Bone marrow (tissue), 2 donors: ENCODE data around the gene SLC19A3.
"Not testable (repeated sequence)": the region's sequence is repeated elsewhere in the genome, so short reads cannot be mapped to it uniquely, and the experiment has no call there.

Experiments
- DNase-seq, 2 donors: peaks; one replicate each; lab custom pipeline; 2025; lab: John Stamatoyannopoulos, UW

SLC19A3 gene

GRCh38 chr2:227717687-227718567 is at the start of gene SLC19A3:
TSS of gene SLC19A3 (minus strand) at chr2:227718028. CDS start at chr2:227702318, 15,710 bp downstream.
- no peak for DNase-seq

DNA sequence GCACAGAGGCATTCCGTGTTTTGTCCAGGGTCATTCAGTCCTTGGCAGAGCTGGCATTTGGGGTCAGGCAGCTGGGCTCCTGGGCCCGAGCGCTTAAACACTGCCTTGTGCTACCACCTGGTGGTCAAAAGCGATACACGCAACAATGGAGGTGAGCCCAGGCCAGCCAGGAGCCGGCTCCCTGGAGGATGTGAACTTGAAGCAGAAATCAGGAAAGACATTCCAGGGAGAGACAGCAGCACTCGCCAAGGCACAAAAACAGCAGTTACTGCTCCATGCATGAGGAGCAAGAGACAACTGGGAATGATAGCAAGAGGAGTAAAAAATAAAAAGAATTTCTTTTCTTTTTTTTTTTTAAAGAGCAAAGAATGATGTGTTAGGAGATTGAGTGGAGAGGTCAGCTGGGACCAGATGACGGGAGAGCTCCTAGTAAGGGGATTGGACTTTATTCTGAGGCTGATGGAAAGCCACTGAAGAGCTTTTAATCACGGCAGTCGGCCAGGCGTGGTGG is 48.6 kb upstream of the SLC19A3 start:
- DNase-seq: peak in 1 of 2 donors; percentile 6

DNA sequence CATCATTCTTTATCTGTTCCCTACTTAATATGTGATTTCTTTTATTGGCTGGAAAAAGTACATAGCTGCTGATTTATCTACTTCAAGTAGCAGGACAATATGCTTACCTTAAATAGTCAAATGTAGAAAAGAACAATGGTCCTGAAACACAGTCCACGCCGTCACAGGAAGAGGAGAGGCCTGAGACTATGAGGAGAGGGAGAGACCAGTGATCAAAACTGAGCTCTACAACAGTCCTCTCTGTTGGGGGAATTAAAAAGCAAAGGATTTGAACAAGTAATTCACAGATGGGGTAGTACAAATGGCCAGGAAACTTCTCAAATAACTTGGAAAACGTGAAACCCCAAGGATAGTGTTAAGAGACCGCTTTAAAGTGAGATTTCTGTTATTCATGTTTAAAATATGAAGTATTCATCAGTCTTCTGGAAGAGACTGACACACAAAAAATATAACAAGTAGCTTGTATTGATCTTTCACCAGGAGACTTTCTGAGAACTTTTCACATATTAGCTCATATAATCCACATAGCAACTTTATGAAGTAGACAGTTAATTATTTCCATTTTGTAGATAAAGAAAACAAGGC is 48.1 kb upstream of the SLC19A3 start:
- no peak for DNase-seq

DNA sequence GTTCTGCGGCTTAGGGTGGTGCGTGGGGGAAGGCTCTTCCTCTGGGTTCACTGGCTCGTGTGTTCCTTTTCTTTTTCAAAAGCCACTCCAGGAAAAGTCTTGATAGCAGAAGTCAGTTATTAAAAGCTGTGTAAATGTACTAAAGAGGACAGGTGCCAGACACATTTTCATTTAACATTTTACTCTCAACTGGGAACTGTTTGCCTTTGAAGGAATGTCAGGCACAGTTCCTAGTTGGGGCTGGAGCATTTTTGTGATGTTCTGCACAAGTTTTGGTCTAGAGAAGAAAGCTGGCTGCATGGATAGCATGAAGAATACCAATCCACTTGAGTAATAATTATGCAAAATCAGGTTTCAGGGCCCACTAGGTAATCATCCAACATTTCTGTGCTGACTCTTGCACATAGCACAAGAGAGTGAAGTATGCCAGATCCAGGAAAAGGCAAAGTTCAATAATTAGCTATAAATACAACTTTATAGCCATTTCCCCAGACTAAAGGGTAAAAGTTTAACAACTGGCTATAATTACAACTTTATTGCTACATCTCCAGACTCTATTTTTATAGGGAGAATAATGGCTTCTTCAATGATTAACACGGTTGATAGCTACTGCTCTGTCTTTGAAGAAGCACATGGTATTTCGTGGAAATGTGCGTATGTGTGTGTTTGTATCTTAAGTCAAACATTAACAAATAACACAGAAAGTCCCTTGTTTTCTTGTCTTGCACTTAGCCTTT is 44.1 kb upstream of the SLC19A3 start:
- no peak for DNase-seq

GRCh38 chr2:227759411-227760118 is 41.7 kb upstream of the SLC19A3 start:
- no peak for DNase-seq

- DNase-seq: not testable (repeated sequence)
These were observed 38.4 kb upstream of the SLC19A3 start for GRCh38 chr2:227756261-227756660.

- no peak for DNase-seq
These were observed 30.3 kb upstream of the SLC19A3 start for GRCh38 chr2:227748079-227748478.

GRCh38 chr2:227745594-227745993 is 27.8 kb upstream of the SLC19A3 start, which contains the start of gene SCYGR8:
TSS of gene SCYGR8 (plus strand) at chr2:227745894. CDS start at chr2:227745894, 0 bp downstream.
- no peak for DNase-seq

DNA sequence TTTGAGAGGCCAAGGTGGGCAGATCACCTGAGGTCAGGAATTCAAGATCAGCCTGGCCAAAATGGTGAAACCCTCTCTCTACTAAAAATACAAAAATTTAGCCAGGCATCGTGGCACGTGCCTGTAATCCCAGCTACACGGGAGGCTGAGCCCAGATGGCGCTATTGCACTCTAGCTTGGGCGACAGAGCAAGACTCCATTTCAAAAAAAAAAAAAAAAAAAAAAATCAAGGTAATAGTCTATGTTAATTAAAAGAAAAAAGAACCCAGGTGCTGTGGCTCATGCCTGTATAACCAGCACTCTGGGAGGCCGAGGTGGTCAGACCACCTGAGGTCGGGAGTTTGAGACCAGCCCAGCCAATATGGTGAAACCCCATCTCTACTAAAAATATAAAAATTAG is 22.9 kb upstream of the SLC19A3 start:
- DNase-seq: not testable (repeated sequence)

DNA sequence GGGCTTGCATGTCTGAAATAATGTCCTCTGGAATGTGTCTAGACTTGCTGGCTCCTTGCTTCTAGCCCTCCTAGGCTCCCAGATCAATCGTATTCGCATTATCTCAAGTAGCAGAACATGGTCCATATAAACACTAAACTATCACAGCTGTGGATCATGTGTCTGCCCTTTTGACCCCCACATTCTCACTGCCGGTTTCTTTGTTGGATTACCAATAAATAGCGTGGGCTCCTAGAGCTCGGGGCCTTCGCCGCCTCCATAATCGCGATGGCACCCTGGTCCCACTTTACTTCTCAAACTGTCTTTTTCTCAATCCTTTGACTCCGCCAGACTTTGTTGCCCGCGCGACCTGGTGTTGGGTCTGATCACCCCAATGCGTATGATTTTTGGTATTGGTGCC is 21.5 kb upstream of the SLC19A3 start:
- DNase-seq: no peak

DNA sequence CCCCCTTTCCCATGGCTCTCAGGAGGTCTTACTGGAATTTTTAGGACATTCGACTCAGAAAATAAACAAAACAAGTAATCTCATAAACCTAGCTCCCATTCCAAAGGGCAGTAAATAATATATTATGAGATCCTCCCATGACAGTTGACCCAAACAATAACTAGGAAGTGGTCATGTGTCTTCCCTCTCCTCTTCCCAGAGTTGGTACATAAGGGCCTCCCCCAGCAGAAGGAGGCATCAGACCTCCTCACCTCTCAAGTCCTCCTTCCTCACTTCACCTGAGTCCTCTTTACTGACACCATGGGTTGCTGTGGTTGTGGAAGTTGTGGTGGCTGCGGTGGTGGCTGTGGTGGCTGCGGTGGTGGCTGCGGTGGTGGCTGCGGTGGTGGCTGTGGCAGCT is 10.2 kb upstream of the SLC19A3 start, which contains the start of gene SCYGR7:
Gene SCYGR7, plus strand, starts transcription at position 301 of the 400 bp plus-strand sequence. Its CDS starts 0 bp downstream, at position 301.
- DNase-seq: no peak

DNA sequence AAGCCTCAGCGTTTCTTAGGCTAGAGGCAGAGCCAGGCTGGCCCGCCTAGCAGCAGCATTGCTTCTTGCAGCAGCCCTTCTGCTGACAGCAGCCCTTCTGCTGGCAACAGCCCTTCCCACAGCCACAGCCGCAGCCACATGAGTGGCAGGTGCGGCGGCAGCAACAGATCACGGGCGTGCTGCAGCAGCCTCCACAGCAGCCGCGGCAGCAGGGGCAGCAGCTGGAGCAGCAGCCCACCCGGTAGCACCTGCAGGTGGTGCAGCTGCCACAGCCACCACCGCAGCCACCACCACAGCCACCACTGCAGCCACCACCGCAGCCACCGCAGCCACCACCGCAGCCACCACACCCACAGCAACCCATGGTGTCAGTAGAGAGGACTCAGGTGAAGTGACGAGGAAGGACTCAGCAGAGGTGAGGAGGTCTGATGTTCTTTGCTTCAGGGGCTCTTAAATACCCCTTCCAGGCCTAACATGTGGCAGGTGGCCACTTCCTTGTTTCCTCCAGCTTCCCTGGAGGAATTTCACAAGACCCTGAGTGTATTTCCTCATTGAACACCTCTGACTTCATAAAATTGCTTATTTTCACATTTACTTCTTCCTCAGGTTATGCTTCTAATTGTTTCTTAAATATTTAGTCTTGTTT is 6.7 kb upstream of the SLC19A3 start, which contains the start of gene SCYGR6:
Gene SCYGR6, minus strand, starts transcription at position 364 of the 646 bp plus-strand sequence. Its CDS starts 0 bp downstream, at position 364.
- no peak for DNase-seq

GRCh38 chr2:227722821-227723220 is 5.0 kb upstream of the SLC19A3 start:
- DNase-seq: not testable (repeated sequence)

GRCh38 chr2:227720680-227721079 is 2.9 kb upstream of the SLC19A3 start:
- DNase-seq: no peak

GRCh38 chr2:227719641-227720040 is 1.8 kb upstream of the SLC19A3 start:
- DNase-seq: no peak

DNA sequence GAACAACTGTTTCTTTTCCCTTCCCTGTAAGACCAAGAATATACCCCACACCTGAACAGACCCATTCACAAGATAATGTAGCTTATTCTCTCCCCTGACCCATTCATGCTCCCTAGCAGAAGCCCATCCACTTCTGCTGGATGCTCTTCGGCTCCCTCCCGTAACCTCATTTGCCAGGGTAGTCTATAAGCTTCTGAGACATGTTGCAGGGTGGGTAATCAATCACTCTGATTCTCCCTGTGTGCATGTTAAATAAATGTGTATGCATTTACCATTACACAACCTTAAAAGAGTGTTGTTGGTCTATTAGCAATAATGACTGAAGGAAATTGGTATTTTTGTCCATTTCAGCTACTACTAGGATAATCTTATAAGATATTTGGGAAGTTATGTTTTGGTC is 1.3 kb downstream of the SLC19A3 start:
- no peak for DNase-seq

GRCh38 chr2:227713291-227713690 is 4.5 kb downstream of the SLC19A3 start:
- DNase-seq: no peak

DNA sequence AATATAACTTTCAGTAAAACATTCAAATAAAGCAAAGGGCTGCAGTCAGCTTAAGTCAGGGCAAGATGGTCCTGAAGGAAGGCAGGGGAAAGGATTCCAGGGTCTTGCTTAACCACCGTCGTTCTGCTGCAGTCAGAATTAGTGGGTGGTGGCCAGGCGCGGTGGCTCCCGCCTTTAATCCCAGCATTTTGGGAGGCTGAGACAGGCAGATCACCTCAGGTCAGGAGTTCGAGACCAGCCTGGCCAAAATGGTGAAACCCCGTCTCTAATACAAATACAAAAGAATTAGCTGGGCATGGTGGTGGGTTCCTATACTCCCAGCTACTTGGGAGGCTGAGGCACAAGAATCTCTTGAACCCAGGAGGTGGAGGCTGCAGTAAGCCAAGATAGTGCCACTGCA is 6.8 kb downstream of the SLC19A3 start:
- DNase-seq: no peak

DNA sequence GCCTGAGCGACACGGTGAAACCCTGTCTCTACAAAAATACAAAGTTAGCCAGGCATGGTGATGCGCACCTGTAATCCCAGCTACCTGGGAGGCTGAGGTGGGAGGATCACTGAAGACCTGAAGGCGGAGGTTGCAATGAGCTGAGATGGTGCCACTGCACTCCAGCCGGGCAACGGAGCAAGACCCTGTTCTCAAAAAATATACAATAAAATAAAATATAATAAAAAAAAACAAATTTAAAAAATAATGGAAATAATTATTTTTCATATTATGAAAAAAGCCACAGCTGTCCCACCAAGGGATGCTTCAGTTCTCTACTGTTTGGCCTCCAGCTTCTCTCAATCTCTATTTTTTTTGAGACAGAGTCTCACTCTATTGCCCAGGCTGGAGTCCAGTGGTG is 10.4 kb downstream of the SLC19A3 start:
- DNase-seq: no peak

DNA sequence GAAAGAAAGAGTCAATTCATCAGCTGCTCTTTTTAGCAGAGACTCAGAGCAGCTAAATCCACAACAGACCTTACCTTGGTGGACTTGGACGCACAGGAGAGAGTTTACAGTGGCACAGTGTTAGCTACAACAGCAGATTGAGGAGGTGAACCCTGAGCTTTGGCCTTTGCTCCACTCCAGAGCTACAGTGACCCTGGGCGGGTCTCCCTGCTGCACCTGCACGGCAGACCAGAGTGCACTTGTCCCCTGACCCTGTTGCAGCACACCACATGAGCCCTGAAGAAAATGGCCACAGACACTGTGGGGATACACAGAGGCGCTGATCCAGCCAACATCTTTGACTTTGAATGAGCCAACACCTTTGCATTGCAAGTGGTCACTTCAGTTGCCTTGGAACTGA is 11.0 kb downstream of the SLC19A3 start:
- DNase-seq: no peak

- DNase-seq: no peak
These were observed 13.9 kb downstream of the SLC19A3 start for GRCh38 chr2:227703961-227704360.
